GM12878 (cell line): ENCODE results near the gene SDF4. TPM values are rescaled to one million over a fixed set of nuclear protein-coding genes. Genes with fewer than 3 reads are reported as not detected.

ENCODE experiments used
- ATAC-seq: fragments of 200-7000 bp; cut with Tn5 transposase; 3 replicates; pipeline ENCODE4 v1.9.1; 2020; ENCODE audit warnings: mild to moderate bottlenecking, moderate library complexity
- BruUV-seq: library from RNA; stranded (reverse); fragments of 400-500 nt; replicated peaks from 2 replicates; lab custom pipeline; 2021; lab: Mats Ljungman, UMichigan
- CTCF ChIA-PET: fragments of 300-600 bp; sonication (Branson Sonifier 250); formaldehyde crosslinking; extraction: SDS; loops from one replicate; lab custom pipeline; 2021; ENCODE audit warnings: inconsistent platforms; lab: Yijun Ruan, JAX
- POLR2A ChIA-PET: fragments of 350-600 bp; formaldehyde crosslinking; extraction: SDS; loops from one replicate; lab custom pipeline; 2021; ENCODE audit warnings: inconsistent platforms; lab: Charles Lee
- RAD21 ChIA-PET: fragments of 300-600 bp; sonication (Branson Sonifier 250); formaldehyde crosslinking; loops from one replicate; lab custom pipeline; 2023; ENCODE audit warnings: antibody characterized with exemption; ENCODE audit not compliant: unreplicated experiment; lab: Charles Lee
- SMC1A ChIA-PET: fragments of 300-600 bp; sonication (Branson Sonifier 250); formaldehyde crosslinking; loops from one replicate; lab custom pipeline; 2023; ENCODE audit not compliant: unreplicated experiment, uncharacterized antibody; lab: Charles Lee
- DNase-seq: peaks from one replicate; pipeline ENCODE4 v3.0.0-alpha.2; 2011; ENCODE audit warnings: low read depth, low spot score
- FAIRE-seq: peaks from 3 replicates; lab custom pipeline; 2011; peaks lifted over from hg19 to GRCh38; lab: Jason Lieb, UNC
- H2AFZ ChIP-seq: 2 replicates; pipeline ENCODE4 v1.6.0; 2011; ENCODE audit warnings: low read depth, low read length, control low read depth; ENCODE audit not compliant: control insufficient read depth
- H3K27ac ChIP-seq: 2 replicates; pipeline ENCODE4 v1.5.1; 2011; ENCODE audit warnings: control low read depth; ENCODE audit not compliant: control insufficient read depth, insufficient read depth
- H3K27me3 ChIP-seq, 2 experiments: replicated peaks in 1 of 2; 2 replicates each; pipeline versions ENCODE4 v1.6.0 to v1.6.1; 2011; ENCODE audit warnings: low read length in 1 of 2; ENCODE audit not compliant: control insufficient read depth in 2 of 2, insufficient read depth in 2 of 2
- H3K36me3 ChIP-seq, 2 experiments: 2 replicates each; pipeline ENCODE4 v1.5.1; 2011; ENCODE audit warnings: low read length in 1 of 2; ENCODE audit not compliant: control insufficient read depth in 2 of 2, insufficient read depth in 2 of 2
- H3K4me1 ChIP-seq: 2 replicates; pipeline ENCODE4 v1.6.1; 2011; ENCODE audit warnings: mild to moderate bottlenecking, low read length, moderate library complexity, mixed read lengths; ENCODE audit not compliant: control insufficient read depth, insufficient read depth
- H3K4me2 ChIP-seq: 2 replicates; pipeline ENCODE4 v1.6.0; 2011; ENCODE audit warnings: control low read depth; ENCODE audit not compliant: control insufficient read depth, insufficient read depth
- H3K4me3 ChIP-seq: fragments of 200-600 bp; sonication (generic); 2 replicates; pipeline ENCODE4 v1.5.1; 2016
- H3K79me2 ChIP-seq: 2 replicates; pipeline ENCODE4 v1.6.0; 2011; ENCODE audit warnings: low read length; ENCODE audit not compliant: control insufficient read depth, insufficient read depth
- H3K9ac ChIP-seq: 2 replicates; pipeline ENCODE4 v1.8.0; 2011; ENCODE audit warnings: low read length, control low read depth, mixed read lengths; ENCODE audit not compliant: control insufficient read depth, insufficient read depth
- H3K9me3 ChIP-seq: replicated peaks from 3 replicates; pipeline ENCODE4 v1.5.1; 2011; ENCODE audit warnings: mild to moderate bottlenecking, low read length; ENCODE audit not compliant: control insufficient read depth, insufficient read depth
- H4K20me1 ChIP-seq: 2 replicates; pipeline ENCODE4 v1.6.0; 2011; ENCODE audit not compliant: control insufficient read depth, insufficient read depth
- HDAC2 ChIP-seq: fragments of 200-600 bp; sonication (generic); IDR thresholded peaks from 2 replicates; pipeline ENCODE4 v1.6.1; 2017
- IRF4 ChIP-seq: IDR thresholded peaks from 2 replicates; pipeline ENCODE4 v1.6.1; 2011; ENCODE audit warnings: low read depth, low read length
- MEF2A ChIP-seq: IDR thresholded peaks from 2 replicates; pipeline ENCODE4 v1.6.1; 2011; ENCODE audit warnings: low read depth, mild to moderate bottlenecking, low read length, moderate library complexity; ENCODE audit not compliant: insufficient read depth
- MTA2 ChIP-seq: fragments of 450-650 bp; IDR thresholded peaks from 2 replicates; pipeline ENCODE4 v1.6.1; 2016; ENCODE audit warnings: low read depth, mild to moderate bottlenecking, moderate library complexity
- MYC ChIP-seq: IDR thresholded peaks from 2 replicates; pipeline ENCODE4 v1.6.1; 2011; ENCODE audit warnings: mild to moderate bottlenecking, low read length, moderate library complexity, inconsistent platforms; ENCODE audit not compliant: insufficient read depth, insufficient replicate concordance, insufficient read length, severe bottlenecking
- POLR2AphosphoS2 ChIP-seq: IDR thresholded peaks from 2 replicates; pipeline ENCODE4 v1.6.1; 2011; ENCODE audit warnings: low read depth, mild to moderate bottlenecking, low read length, improper control_type of control experiment, moderate library complexity
- SMAD1 ChIP-seq: fragments of 450-650 bp; IDR thresholded peaks from 2 replicates; pipeline ENCODE4 v1.6.1; 2018; ENCODE audit warnings: mild to moderate bottlenecking, low read depth; ENCODE audit not compliant: partially characterized antibody
- SMAD5 ChIP-seq: IDR thresholded peaks from 2 replicates; pipeline ENCODE4 v1.6.1; 2016; ENCODE audit warnings: antibody characterized with exemption, low read depth
- TAF1 ChIP-seq: IDR thresholded peaks from 2 replicates; pipeline ENCODE4 v1.6.1; 2011; ENCODE audit warnings: mild to moderate bottlenecking, low read depth, low read length, borderline replicate concordance
- YBX1 ChIP-seq: fragments of 450-650 bp; IDR thresholded peaks from 2 replicates; pipeline ENCODE4 v1.6.1; 2016; ENCODE audit warnings: antibody characterized with exemption
- ZBED1 ChIP-seq: IDR thresholded peaks from 2 replicates; pipeline ENCODE4 v1.6.1; 2016; ENCODE audit warnings: borderline replicate concordance
- ZNF24 ChIP-seq: fragments of 450-650 bp; IDR thresholded peaks from 2 replicates; pipeline ENCODE4 v1.6.1; 2017; ENCODE audit warnings: antibody characterized with exemption, mild to moderate bottlenecking
- ZNF622 ChIP-seq: fragments of 450-650 bp; IDR thresholded peaks from 2 replicates; pipeline ENCODE4 v1.6.1; 2017; ENCODE audit warnings: mild to moderate bottlenecking, inconsistent platforms
- whole genome bisulfite sequencing: methylation state at CpG from one replicate; pipeline ENCODE4 v1.1.6; 2016; ENCODE audit warnings: low lambda C conversion rate; ENCODE audit not compliant: insufficient replicate concordance, insufficient coverage; ENCODE audit errors: missing lambda C conversion rate; 5-methylcytosine and 5-hydroxymethylcytosine counted together
- in situ Hi-C: fragments of 300-500 bp; cut with MboI; formaldehyde crosslinking; loops from 9 replicates; pipeline ENCODE4 v1.14.3; 2018; ENCODE audit warnings: mixed read lengths
- intact Hi-C: fragments of 100-400 bp; cut with micrococcal nuclease; formaldehyde crosslinking; loops from one replicate; pipeline ENCODE4 v1.14.2; 2022; ENCODE audit not compliant: unreplicated experiment
- polyA plus RNA-seq, 11 experiments: library from polyadenylated mRNA; depleted of rRNA in 4 of 11; unstranded in 6 of 11; stranded (reverse) in 5 of 11; fragments of >200 nt; fragmentation: Nextera tagmentation in 4 of 11; fragmentation: Illumina TruSeq in 1 of 11; extraction: Ambion mirVana in 4 of 11; extraction: Trizol in 1 of 11; gene quantifications; 1 replicate in 1 of 11; 2 replicates in 10 of 11; pipeline versions ENCODE4 v1.2.1 to v1.2.3, GENCODE V29; 2011 to 2016; ENCODE audit warnings: inconsistent platforms in 2 of 11, missing spikeins in 2 of 11, low read depth in 1 of 11
- total RNA-seq, 4 experiments: library from RNA; depleted of rRNA in 3 of 4; stranded (reverse); fragments of >200 nt in 3 of 4; fragmentation: Illumina TruSeq in 1 of 4; extraction: Trizol in 1 of 4; gene quantifications; 2 replicates each; pipeline versions ENCODE4 v1.2.1 to v1.2.3, GENCODE V29; 2013 to 2021
- TF ChIP-seq, protein P1 (sequence below): IDR thresholded peaks from 2 replicates; pipeline ENCODE4 v1.6.1; 2011; ENCODE audit warnings: borderline replicate concordance, low read depth, mild to moderate bottlenecking, moderate library complexity, mixed read lengths, low read length; ENCODE audit not compliant: insufficient read depth; ENCODE audit errors: extremely low read length
- TF ChIP-seq, protein P2 (sequence below): fragments of 150-350 bp; IDR thresholded peaks from 2 replicates; pipeline ENCODE4 v1.6.1; 2014; ENCODE audit warnings: mild to moderate bottlenecking, low read depth, low read length
- TF ChIP-seq, protein P3 (sequence below): fragments of 450-650 bp; IDR thresholded peaks from 2 replicates; pipeline ENCODE4 v1.6.1; 2016; ENCODE audit warnings: mild to moderate bottlenecking
- TF ChIP-seq, protein P4 (sequence below): IDR thresholded peaks from 2 replicates; pipeline ENCODE4 v1.6.1; 2011; ENCODE audit warnings: low read depth, low read length, improper control_type of control experiment, borderline replicate concordance
- TF ChIP-seq, protein P5 (sequence below): IDR thresholded peaks from 2 replicates; pipeline ENCODE4 v1.6.1; 2011; ENCODE audit warnings: low read depth, mild to moderate bottlenecking, low read length, moderate library complexity, borderline replicate concordance; ENCODE audit errors: extremely low read depth

SDF4 gene
- total and polyA plus RNA-seq, 10 of the 15 experiments (the other 5 are each of a cell fraction or from before 2014, with no cell fraction given): 0.44 to 97.2 (median 40.2) TPM

DNA sequence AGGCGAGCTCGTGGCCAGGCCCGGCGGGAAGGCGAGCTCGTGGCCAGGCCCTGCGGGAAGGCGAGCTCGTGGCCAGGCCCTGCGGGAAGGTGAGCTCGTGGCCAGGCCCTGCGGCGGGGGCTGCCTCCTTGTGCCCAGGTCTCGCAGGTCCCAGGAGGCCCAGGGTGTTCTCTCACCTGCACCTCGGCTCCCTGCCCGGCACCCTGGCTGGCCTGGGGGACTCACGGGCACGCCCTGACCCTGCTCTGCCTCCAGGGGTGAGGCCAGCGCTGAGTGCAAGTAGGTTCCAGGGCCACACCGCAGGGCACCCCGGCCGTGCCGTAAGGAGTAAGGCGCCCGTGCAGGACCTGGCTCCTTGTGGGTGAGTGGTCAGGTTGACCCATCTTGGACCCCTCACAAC is 4.4 kb downstream of the SDF4 start (continued):
- TF ChIP-seq, protein P1, sequence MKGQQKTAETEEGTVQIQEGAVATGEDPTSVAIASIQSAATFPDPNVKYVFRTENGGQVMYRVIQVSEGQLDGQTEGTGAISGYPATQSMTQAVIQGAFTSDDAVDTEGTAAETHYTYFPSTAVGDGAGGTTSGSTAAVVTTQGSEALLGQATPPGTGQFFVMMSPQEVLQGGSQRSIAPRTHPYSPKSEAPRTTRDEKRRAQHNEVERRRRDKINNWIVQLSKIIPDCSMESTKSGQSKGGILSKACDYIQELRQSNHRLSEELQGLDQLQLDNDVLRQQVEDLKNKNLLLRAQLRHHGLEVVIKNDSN: no peak
- TF ChIP-seq ZBED1 (no peak), IRF4 (no peak)

DNA sequence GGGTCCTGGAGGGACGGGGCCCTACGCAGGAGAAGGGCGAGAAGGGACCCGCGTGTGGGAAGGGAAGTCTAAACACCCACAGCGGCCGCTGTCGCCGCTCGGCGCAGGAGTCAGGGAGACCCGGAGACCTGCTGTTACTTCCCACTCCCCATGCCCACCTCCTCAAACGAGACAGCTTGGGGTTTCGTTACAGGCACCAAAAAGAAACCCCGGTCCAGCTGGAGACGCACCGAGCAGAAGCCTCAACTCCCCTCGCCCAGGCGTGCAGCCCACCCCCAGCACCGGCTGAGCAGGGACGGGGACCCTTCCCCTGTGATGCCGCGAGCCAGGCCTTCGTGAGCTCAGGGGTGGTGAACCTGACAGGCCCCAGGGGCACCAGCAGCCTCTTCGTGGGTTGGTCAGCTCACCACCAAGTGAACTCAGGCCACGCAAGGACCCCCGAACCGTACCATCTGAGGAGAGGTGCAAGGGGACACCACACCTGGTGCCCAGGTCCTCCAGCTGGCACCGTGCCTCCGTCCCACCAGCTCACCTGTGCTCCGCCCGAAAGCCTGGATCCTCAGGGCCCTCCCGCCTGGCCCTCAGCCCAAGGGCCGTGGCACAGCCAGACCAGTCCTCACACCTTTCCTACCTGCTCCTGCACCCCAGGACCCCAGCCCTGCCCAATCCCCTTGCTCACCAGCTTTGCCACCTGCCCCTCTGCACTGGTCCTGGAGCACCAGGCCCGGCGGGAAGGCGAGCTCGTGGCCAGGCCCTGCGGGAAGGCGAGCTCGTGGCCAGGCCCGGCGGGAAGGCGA is 5.0 kb downstream of the SDF4 start:
- WGBS: 96% methylated on average over 40 of the region's 44 CpGs
- Histone ChIP-seq H3K36me3 (peaks cover 5 to 42% of the 10 kb centered on the region in 2 experiments; a peak in 3 of 4 replicates), H3K4me2 (no peak overlapping the region), H3K4me1 (peaks cover 4% of the 10 kb centered on the region), H3K4me3 (no peak overlapping the region), H3K79me2 (peaks cover 42% of the 10 kb centered on the region), H3K9ac (no peak overlapping the region), H3K9me3 (no peaks in the 10 kb centered on the region), H2AFZ (no peak overlapping the region), H3K27me3 (no peaks in the 10 kb centered on the region), H4K20me1 (no peaks in the 10 kb centered on the region), H3K27ac (no peak overlapping the region)
- in situ Hi-C loops (no loop called here), intact Hi-C loops (no loop called here)
- FAIRE-seq (no peak), DNase-seq (no peak), ATAC-seq (no peak)
- CTCF ChIA-PET: interaction anchor here (1.2 kb wide), 1 partner anchor 104 kb away, joined by 5 read pairs; no protein-coding TSS in a partner anchor
- SMC1A ChIA-PET: no interaction called here
- RAD21 ChIA-PET: no interaction called here
- BruUV-seq: no TSS peak
- POLR2A ChIA-PET: no interaction called here
- TF ChIP-seq, protein P2, sequence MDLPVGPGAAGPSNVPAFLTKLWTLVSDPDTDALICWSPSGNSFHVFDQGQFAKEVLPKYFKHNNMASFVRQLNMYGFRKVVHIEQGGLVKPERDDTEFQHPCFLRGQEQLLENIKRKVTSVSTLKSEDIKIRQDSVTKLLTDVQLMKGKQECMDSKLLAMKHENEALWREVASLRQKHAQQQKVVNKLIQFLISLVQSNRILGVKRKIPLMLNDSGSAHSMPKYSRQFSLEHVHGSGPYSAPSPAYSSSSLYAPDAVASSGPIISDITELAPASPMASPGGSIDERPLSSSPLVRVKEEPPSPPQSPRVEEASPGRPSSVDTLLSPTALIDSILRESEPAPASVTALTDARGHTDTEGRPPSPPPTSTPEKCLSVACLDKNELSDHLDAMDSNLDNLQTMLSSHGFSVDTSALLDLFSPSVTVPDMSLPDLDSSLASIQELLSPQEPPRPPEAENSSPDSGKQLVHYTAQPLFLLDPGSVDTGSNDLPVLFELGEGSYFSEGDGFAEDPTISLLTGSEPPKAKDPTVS: no peak
- no peak for TF ChIP-seq SMAD1
- no peak for TF ChIP-seq MEF2A
- no peak for TF ChIP-seq MTA2
- no peak for TF ChIP-seq ZNF24
- TF ChIP-seq MYC: no peak
- TF ChIP-seq, protein P3, sequence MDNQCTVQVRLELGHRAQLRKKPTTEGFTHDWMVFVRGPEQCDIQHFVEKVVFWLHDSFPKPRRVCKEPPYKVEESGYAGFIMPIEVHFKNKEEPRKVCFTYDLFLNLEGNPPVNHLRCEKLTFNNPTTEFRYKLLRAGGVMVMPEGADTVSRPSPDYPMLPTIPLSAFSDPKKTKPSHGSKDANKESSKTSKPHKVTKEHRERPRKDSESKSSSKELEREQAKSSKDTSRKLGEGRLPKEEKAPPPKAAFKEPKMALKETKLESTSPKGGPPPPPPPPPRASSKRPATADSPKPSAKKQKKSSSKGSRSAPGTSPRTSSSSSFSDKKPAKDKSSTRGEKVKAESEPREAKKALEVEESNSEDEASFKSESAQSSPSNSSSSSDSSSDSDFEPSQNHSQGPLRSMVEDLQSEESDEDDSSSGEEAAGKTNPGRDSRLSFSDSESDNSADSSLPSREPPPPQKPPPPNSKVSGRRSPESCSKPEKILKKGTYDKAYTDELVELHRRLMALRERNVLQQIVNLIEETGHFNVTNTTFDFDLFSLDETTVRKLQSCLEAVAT: no peak
- no peak for TF ChIP-seq TAF1
- TF ChIP-seq SMAD5: no peak
- TF ChIP-seq ZNF622: no peak
- TF ChIP-seq HDAC2: no peak
- no peak for TF ChIP-seq YBX1
- TF ChIP-seq POLR2AphosphoS2: no peak
- TF ChIP-seq, protein P4, sequence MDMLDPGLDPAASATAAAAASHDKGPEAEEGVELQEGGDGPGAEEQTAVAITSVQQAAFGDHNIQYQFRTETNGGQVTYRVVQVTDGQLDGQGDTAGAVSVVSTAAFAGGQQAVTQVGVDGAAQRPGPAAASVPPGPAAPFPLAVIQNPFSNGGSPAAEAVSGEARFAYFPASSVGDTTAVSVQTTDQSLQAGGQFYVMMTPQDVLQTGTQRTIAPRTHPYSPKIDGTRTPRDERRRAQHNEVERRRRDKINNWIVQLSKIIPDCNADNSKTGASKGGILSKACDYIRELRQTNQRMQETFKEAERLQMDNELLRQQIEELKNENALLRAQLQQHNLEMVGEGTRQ: no peak
- TF ChIP-seq, protein P5, sequence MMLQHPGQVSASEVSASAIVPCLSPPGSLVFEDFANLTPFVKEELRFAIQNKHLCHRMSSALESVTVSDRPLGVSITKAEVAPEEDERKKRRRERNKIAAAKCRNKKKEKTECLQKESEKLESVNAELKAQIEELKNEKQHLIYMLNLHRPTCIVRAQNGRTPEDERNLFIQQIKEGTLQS: no peak
